Body of pancreas (tissue), 4 donors: Measurements from ENCODE around the gene IFT27. TPM values are rescaled to one million over a fixed set of nuclear protein-coding genes. Genes with fewer than 3 reads are reported as not detected.

Experiments used
- ATAC-seq: fragments of 150-250 bp; one replicate; pipeline ENCODE4 v1.9.1; 2016
- DNase-seq, 4 donors: peaks; one replicate each; pipeline ENCODE4 v3.0.0-alpha.2; 2019
- H3K27ac ChIP-seq, 4 donors: fragments of 200-600 bp; sonication (generic); 1 replicate in 3 of 4; 2 replicates in 1 of 4; pipeline versions ENCODE4 v1.5.1 to v1.6.1; 2016 to 2019; ENCODE audit warnings: mild to moderate bottlenecking in 1 of 4, mixed read lengths in 1 of 4, moderate library complexity in 1 of 4
- H3K27me3 ChIP-seq, 2 donors: fragments of 200-600 bp; sonication (generic); one replicate each; pipeline ENCODE4 v1.6.0; 2016; ENCODE audit warnings: mild to moderate bottlenecking in 1 of 2
- H3K36me3 ChIP-seq, 2 donors: fragments of 200-600 bp; sonication (generic); replicated peaks in 1 of 2; 2 replicates each; pipeline ENCODE4 v1.5.1; 2016; ENCODE audit warnings: low read depth in 2 of 2; ENCODE audit not compliant: insufficient read depth in 1 of 2
- H3K4me1 ChIP-seq: fragments of 200-600 bp; sonication (generic); one replicate; pipeline ENCODE4 v1.6.0; 2016
- H3K4me3 ChIP-seq, 2 donors: fragments of 200-600 bp; sonication (generic); 1 replicate in 1 of 2; 2 replicates in 1 of 2; pipeline ENCODE4 v1.5.1; 2016 to 2019
- H3K9me3 ChIP-seq, 3 donors: fragments of 200-600 bp; sonication (generic); 1 replicate in 2 of 3; 2 replicates in 1 of 3; pipeline ENCODE4 v1.5.1; 2016
- CTCF ChIP-seq, 7 experiments: fragments of 450-650 bp in 4 of 7; fragments of 200-600 bp in 3 of 7; sonication (generic) in 3 of 7; IDR thresholded peaks; one replicate each; pipeline ENCODE4 v1.5.1; 2016 to 2019; ENCODE audit warnings: antibody characterized with exemption in 7 of 7
- POLR2A ChIP-seq, 3 donors: fragments of 450-650 bp; IDR thresholded peaks; one replicate each; pipeline ENCODE4 v1.6.1; 2016; ENCODE audit warnings: antibody characterized with exemption in 3 of 3, mild to moderate bottlenecking in 2 of 3
- WGBS, 2 donors: methylation state at CpG; one replicate each; pipeline ENCODE4 v1.1.5; 2017; 5-methylcytosine and 5-hydroxymethylcytosine counted together
- intact Hi-C: fragments of 100-400 bp; cut with DNase I; formaldehyde crosslinking; loops from one replicate; pipeline ENCODE4 v1.15.1; 2023
- total RNA-seq, 2 donors: library from RNA; depleted of rRNA; stranded (reverse); fragments of >200 nt; gene quantifications; one replicate each; pipeline ENCODE4 v1.1.0, GENCODE V29; 2016

Gene IFT27, protein sequence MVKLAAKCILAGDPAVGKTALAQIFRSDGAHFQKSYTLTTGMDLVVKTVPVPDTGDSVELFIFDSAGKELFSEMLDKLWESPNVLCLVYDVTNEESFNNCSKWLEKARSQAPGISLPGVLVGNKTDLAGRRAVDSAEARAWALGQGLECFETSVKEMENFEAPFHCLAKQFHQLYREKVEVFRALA
- 10 to 100 TPM in 1 of 2 donors, 1 to 10 TPM in 1; 7.6 to 15.8 TPM for total RNA-seq

GRCh38 chr22:36775964-36776669 lies at the start of gene IFT27:
IFT27 (minus strand) TSS chr22:36776119; CDS start chr22:36775707, 412 bp downstream.
- peak within 1 kb of the TSS; percentile 67 to 95 for H3K4me3 ChIP-seq
- no peaks in the 10 kb centered on the region for H3K27me3 ChIP-seq
- TF ChIP-seq POLR2A (IDR thresholded peaks at IDR 0.05) (peak in 2 of 3 donors; percentile 61 to 70), CTCF (IDR thresholded peaks at IDR 0.05) (no peak)
- no peaks in the 10 kb centered on the region for H3K9me3 ChIP-seq
- intact Hi-C loops = no loop called here
- H3K36me3 ChIP-seq = no peaks in the 10 kb centered on the region
- WGBS, 2 donors = 0% methylated on average over 26 to 43 of the region's 43 CpGs
- ATAC-seq = peak; percentile 96
- DNase-seq = peak; percentile 99 to 100 (median 100)
- peak within 1 kb of the TSS; percentile 49 to 75 (median 62) for H3K27ac ChIP-seq
- H3K4me1 ChIP-seq = peaks cover 14% of the 10 kb centered on the region

DNA sequence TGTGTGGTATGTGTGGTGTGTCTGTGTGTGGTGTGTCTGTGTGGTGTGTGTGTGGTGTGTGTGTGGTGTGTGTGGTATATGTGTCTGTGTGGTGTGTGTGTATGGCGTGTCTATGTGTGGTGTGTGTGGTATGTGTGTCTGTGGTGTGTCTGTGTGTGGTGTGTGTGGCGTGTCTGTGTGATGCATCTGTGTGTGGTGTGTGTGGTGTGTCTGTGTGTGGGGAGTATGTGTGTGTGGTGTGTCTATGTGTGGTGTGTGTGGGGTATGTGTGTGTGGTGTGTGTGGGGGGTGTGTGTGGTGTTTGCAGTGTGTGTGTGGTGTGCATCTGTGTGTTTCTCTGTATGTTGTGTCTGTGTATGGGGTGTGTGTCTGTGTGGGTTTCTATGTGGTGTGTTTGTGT lies 48.7 kb upstream of the IFT27 start:
- no peak overlapping the region for H3K27ac ChIP-seq
- H3K27me3 ChIP-seq = no peaks in the 10 kb centered on the region
- DNase-seq = no peak
- 78 to 85% methylated on average over 2 of the region's 2 CpGs for WGBS, 2 donors
- intact Hi-C loops = no loop called here
- no peak overlapping the region for H3K4me3 ChIP-seq
- no peak for ATAC-seq
- H3K36me3 ChIP-seq = no peaks in the 10 kb centered on the region
- H3K4me1 ChIP-seq = no peaks in the 10 kb centered on the region
- H3K9me3 ChIP-seq = no peaks in the 10 kb centered on the region
- no peak for TF ChIP-seq POLR2A (IDR thresholded peaks at IDR 0.05)
- TF ChIP-seq CTCF (IDR thresholded peaks at IDR 0.05) = no peak

DNA sequence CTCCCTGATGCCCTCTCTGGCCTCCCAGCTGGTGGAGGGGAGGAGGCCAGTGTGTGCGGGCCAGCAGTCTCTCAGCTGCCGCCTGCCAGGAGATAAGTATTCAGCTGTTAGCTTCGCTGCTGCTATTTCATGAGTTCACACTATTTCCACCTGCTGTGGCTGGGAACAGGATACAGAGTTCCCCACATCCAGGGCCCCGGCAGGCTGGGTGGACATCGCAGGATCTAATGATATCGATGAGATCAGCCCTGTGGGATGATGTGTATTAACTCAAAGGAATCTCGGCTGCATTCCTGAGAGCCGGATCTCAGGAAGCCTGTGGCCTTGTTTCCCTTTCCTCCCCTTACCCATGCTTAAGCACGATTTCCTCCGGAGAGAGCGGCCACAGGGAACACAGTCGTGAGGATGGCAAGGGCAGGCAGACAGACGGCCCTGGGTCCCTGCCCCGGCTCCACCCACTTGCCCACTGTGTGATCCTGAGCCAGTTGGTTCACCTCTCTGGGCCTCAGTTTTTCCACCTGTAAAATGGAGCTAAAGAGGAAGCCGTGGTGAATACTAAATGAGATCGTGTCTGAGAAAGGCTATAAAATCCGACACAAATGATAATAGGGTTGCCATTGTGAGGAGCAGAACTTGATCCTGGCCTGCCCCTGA lies 47.4 kb upstream of the IFT27 start:
- H3K4me1 ChIP-seq = no peaks in the 10 kb centered on the region
- no peaks in the 10 kb centered on the region for H3K9me3 ChIP-seq
- TF ChIP-seq POLR2A (IDR thresholded peaks at IDR 0.05) (no peak), CTCF (IDR thresholded peaks at IDR 0.05) (no peak)
- DNase-seq (no peak), ATAC-seq (no peak)
- no peaks in the 10 kb centered on the region for H3K36me3 ChIP-seq
- WGBS, 2 donors = 38 to 48% methylated on average over 11 to 17 of the region's 17 CpGs
- intact Hi-C loops = no loop called here
- peaks cover 0 to 10% of the 10 kb centered on the region in 2 donors for H3K27me3 ChIP-seq
- no peak overlapping the region for H3K4me3 ChIP-seq
- H3K27ac ChIP-seq = no peak overlapping the region

- Histone ChIP-seq H3K27me3 (peaks cover 0 to 17% of the 10 kb centered on the region in 2 donors), H3K4me1 (no peaks in the 10 kb centered on the region), H3K4me3 (no peak overlapping the region), H3K36me3 (no peaks in the 10 kb centered on the region), H3K9me3 (no peaks in the 10 kb centered on the region), H3K27ac (no peak overlapping the region)
- 69 to 71% methylated on average over 6 of the region's 6 CpGs for WGBS, 2 donors
- DNase-seq = no peak
- no peak for ATAC-seq
- TF ChIP-seq POLR2A (IDR thresholded peaks at IDR 0.05) = no peak
- TF ChIP-seq CTCF (IDR thresholded peaks at IDR 0.05) = no peak
- intact Hi-C loops = no loop called here
Observed at GRCh38 chr22:36822581-36822980, 46.7 kb upstream of the IFT27 start.
